Embryonic facial prominence (tissue), 1 donor: ENCODE data around the gene AHI1.

Experiments
- DNase-seq: peaks from one replicate; pipeline ENCODE4 v3.0.0-alpha.2; 2016; ENCODE audit errors: extremely low spot score

The AHI1 gene

DNA sequence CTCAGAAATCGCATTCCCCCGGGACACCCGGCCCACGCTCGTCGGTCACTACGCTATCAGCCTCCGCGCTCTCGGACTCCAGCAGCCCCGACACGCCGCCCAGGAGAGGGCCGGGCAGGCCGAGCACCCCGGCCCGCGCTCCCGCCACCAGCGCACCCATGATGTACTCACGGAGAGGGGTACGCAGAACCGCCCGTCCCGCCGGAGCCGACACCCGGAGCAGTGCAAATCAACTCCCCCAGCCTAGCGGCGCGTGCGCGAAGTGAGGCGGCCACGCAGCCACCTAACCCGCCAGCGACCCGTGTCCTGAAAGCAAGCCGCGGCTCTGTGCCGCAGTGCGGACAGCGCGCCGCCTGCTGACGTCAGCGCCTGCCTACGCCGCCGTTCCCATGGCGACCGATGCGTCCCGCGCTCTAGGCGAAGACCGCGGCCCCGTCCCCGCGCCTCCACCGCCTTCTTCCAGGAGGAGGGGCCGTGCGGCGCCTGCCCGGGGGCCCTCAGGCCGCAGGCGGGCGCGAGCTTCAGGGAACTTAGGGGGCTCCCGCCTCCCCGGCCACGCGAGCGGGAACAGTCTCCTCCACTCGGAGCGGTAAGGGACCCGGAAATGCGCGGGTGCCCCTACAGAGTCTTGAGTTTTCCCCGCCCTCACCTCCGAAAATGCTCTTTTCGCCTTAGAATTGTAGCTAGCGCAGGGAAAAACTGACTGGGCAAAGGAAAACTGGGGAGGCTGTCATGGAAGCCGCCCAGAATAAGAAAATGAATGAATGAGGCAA, at the start of gene AHI1:
Gene AHI1 (minus strand): TSS at position 329 of the 773 bp plus-strand sequence. CDS start 5,503 bp downstream, outside the sequence.
- peak; percentile 86 for DNase-seq

DNA sequence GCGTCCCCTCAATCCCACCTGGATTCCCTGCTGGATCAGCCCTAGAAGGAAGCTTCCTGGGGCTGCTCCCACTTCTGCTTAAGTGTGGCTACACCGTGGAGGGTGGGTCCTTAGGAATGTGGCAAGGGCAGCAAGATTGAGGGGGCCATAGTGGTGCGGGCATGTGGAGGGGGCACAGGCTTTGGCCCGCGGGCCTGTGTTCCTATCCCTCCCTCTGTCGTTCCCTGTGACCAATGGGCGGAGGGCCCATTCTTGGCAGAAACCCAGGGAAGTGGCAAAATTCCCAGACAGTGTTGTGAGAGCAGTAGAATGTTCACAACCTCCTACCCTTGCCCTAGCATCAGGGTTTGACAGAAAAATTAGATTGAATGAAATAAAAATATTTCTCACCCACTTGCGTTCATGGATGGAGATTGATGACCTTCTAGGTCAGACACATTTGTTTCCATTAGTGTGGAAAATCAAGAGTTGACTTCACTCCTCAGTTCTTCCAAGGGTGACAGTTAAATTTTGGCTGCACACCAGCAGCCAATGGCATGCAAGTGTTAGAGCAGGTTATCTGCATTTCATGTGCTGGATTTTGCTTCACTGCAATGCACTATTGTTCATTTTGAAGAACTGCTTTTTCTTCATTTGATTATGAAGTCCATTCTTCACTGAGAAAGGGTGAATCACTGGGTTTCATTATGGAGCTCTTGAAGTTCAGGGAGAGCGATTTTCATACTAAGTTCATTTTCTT, 49.3 kb upstream of the AHI1 start:
- DNase-seq, result no peak

DNA sequence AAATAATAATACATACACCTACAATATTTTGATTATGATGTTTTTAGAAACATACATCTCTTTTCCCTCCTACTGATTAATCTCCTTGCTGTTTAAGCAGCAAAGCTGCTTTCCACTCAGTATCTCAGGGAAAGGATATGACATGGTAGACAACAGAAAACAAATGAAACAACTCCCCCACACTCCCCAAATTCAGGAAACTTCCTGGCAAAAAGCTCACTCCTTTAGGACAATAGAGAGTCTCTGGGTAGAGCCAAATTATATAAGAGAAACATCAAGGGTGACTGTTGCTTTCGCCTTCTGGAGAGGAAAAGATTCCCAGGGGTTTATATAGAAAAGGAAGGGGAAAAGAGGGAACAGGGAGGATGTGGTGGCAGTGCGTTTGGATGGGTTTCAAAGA, 48.7 kb upstream of the AHI1 start:
- DNase-seq, result no peak

DNA sequence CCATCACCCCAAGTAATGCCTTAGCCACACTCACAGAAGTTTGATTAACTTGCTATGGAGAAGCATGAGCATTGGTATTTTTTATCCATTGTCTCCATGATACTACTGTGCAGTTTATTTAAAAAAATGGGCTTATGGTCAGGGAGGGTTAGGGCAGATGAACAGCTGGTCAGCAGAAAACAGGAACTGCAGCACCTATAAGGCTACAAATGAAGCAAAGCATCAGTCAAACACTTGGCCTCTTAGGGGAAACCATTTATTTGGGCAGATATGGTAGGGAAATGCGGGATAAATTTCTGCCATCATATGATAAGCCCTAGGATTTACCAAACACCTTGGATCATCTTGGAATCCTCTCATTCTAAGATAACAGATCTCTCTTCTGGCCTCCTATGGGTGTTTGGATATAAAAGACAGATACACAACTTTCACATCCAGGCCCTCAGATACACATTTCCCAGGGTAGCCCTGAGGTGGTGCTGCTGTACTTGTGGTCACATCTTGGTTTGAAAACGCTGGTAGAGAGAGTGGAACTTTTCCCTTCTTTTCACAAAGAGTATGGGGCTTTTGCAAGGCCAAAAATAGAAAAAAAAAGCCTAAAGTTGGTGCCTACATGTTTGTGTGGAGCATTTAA, 42.8 kb upstream of the AHI1 start:
- DNase-seq, result no peak

DNA sequence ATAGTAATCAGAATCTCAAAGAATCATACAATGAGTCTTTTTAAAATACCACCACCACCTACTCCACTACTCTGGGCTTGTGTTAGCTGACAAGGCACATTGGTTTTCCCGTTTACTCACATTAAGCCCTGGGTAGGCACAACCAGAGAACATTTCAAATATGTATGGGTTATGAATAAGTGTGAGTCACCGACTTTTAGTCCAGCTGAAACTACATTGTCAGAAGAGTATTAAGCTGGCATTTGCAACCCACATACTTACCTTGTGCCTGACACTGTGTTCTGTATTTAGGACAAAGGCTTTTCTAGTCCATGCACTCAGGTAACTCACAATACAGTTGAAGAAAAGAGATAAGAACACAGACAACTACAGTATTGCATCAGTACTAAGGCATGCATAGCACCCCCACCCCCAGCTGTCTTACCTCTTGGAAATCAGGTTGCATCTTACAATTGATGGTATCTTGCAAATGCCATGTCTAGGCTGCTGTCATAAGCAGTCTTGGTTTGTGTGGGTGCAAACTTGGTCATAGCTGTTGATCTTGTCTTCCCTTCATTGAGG, 40.3 kb upstream of the AHI1 start:
- no peak for DNase-seq

DNA sequence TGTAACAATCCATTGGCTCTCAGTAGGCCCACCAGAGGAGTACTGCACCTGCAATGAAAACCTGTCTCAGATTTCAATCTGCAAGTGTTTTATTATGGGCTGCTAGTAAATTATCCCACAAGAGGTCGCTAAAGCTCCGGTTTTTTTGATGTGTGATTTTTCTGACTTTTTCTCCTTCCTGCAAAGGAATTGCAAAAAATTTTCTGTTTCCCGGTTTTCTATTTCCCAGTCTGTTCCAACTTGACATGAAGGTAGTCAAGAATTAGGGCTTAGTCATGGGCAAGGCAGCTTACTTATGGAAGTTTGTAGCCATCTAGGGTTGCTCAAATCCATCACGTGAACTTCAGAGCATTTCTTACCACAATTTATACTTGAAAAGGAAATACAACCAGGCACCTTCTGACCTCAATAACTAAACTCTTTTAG, 38.5 kb upstream of the AHI1 start:
- DNase-seq, result peak; percentile 59

DNA sequence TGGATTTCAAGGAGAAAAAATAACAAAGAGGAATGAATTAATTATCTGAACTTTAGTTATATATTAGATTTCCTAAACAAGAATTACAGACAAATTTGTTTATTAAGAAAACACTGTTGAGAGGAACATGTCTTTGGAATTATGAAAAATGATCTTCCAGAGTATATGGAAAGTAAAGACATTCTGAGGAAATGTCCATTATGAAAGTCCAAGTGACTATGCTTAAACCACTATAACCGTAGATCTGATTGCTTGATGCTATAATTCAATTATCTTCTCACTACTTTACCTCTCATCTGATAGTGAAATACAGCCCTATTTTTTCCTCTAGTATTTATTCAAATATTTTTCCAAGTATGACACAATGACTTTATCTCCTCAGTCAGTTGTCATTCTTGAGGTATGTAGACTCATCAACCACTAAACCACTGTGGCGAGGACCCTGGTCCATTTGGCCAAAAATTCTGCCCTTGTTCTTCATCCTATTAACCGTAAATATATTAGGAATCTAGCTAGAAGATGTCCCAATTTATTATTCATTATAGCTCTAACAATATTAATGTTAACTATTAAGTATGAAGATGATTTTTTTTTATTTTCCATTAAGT, 37.3 kb upstream of the AHI1 start:
- no peak for DNase-seq

DNA sequence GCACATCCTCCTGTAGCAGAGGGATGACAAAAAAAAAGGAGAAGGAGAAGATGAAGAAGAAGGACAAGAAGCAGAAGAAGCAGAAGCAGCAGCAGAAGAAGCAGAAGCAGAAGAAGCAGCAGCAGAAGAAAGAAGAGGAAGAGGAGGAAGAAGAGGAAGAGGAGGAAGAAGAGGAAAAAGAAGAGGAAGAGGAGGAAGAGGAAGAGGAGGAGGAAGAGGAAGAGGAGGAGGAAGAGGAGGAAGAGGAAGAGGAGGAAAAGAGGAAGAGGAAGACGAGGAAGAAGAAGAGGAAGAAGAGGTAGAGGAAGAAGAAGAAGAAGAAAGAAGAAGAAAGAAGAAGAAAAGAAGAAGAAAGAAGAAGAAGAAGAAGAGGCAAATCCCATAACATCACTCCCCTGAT, 35.0 kb upstream of the AHI1 start:
- no peak for DNase-seq

DNA sequence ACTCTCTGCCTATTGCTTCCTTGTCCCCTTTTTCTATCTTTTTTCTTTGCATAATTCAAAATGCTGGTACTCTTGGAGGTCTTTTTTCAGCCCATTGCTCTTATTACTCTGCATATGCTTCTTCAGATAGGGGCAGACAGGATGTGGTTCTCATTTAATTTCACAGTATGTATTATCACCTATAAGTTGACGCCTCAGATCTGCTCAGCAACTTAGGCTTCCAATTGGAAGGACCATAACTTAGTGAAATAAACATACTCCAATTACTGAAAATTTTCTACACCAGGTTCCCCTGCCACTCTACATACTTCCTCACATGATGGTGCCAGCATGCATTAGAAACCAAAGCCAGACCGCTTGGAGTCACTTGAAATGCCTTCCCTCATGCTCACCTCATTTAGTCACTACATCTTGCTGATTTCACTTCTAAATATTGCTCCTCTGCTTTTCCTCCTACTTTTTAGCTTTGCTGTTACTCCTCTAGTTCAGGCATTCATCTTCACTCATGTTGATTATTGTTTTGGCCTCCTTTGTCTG, 34.5 kb upstream of the AHI1 start:
- DNase-seq, result no peak

DNA sequence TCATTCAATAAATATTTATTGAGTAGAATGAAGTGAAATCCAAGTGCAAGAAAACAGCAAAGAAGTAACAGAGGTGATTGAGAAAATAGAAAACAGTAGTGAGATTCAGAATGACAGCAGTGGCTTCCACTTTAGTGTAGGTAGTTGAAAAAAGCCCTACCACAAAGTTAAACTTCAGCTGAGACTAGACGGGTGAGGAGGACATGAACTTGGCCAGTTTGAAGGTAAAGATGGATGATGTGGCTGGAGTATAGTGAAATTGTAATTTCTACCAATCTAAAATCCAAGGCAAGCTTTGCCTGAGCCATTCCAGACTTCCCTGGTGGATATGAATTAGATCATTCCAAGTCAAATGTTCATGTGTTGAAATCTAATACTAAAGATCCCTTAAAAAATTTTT, 32.6 kb upstream of the AHI1 start:
- no peak for DNase-seq

DNA sequence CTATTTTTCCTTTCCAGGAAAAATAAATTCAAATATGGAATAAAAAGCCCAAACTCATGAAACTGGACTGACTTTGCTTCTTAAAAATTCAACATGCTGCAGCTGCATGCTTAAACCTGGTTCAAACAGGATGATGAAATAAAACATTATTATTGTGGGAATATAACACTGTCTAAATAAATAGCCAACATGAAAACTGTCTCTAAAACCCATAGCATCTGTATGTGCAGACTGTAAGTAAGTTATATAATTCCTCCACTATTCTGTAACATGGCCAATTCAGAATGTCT, 30.4 kb upstream of the AHI1 start:
- DNase-seq, result no peak

DNA sequence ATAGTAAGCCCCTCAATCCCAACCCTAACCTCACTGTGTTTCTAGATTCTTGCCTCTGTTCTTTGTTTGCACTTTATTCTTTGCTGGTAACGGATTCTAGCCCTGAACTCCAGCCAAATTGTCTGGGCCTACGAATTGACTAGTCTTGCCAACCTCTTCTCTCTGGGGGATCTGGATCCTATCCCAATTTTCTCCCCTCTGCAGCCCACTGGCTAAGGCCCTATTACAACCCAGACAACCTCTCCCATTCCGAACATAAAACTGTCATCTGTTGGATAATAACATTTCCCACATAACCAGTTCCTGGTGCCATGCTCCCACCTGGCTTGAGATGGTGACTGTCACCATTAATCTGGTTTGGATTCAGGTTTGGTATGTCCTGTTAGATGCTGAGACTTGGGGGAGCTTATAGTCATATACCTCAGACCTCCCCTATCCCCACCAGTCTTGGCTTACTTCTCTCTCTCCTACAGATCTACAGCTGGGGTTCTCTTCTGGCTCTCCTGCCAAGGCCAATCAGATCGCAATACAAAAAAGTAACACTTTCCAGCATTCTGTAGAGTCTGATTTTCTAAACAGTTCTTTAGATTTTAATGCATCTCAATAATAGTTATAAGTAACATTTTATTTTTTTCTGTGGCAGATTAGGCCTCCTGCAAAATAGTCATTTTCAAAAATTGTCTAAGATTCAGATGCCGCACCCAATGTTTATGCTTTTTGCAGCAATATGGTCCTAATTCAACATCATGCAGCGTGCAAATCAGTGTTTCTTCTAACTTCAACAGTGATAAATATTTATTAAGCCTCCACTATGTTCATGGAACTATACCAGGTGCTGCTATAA, 29.8 kb upstream of the AHI1 start:
- no peak for DNase-seq

DNA sequence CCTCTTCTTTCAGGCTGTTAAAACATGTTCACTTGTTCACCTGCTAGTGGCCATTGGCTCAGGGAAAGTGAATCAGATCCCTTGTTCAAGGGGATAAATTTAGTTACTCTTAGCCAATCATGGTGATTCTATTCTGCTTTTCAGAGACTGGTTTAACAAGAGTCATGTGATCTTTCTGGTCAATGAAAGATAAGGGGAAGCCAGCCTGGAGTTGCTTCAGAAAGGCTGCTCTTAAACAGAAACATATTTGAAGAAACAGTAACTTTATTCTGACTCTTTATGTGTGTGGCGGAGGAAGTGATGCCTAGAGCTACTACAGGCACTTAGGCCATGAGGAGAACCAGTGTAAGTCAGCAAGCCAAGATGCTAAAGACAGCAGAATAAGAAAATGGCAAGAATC, 28.1 kb upstream of the AHI1 start:
- no peak for DNase-seq

DNA sequence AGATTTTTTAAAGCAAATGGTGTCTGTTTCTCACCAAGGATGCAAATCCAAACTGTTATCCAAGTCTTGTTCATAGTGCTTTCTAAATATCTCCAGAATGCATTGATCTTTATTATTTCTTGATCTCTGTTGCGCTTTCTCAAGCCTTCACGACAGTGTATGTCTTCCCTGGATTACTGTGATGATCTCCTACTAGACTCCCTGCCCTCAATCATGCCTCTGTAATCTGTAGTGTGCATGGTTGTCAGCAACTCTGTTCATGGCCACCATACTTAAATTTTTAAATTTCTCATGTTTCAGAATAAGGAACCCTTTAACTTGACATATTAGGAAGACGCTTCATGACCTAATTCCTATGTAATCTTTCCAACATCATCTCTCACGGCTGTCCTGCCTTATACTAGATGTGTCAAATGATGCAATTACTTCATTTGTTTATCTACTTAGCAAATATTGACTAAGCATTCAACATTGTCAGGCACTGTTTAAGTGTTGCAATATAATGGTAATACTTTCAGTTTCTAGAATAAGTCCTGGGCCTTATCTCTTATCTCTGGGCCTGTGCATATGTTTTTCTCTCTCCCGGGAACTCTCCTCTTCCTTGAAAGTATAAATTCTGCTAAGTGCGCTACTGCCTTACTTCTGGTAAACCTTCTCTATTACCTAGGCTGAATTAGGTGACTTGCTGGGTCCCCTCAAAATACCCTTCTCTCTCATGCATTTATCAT, 25.6 kb upstream of the AHI1 start:
- DNase-seq, result no peak

DNA sequence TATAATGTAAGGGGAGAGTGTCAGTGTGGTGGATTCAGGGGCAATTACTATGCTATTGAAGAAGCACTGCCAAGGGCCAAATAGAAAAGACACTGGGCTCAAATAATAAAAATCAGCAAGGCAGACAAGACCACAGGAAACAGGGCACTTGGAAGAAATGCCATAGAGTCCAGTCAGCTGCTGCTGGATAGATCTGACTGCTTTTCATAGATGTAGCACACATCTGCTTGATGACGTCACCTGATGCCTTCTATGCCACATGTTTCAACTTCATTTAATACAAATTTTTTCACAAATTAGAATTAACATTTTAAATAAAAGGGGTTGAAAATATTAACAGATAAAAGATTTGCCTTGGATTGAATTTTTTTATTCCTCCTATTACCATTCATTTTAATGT, 23.9 kb upstream of the AHI1 start:
- no peak for DNase-seq

DNA sequence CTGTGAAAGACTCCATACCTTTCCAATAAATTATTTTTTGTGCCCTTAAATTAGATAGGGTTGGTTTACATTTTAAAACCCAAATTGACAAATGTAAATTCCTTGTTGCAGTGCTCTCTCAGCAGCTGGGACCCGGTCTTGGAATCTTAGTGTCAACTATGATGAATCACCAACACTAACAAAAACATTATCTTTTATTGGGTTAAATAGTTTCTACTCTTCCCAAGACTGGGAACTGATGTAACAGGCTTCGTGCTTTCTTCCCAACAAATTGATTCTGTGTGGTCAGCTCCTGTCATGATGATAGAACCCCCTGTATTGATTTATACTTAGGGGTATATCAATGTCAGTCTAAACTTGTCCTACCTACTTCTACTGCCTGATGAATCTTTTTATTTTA, 23.2 kb upstream of the AHI1 start:
- DNase-seq, result no peak

DNA sequence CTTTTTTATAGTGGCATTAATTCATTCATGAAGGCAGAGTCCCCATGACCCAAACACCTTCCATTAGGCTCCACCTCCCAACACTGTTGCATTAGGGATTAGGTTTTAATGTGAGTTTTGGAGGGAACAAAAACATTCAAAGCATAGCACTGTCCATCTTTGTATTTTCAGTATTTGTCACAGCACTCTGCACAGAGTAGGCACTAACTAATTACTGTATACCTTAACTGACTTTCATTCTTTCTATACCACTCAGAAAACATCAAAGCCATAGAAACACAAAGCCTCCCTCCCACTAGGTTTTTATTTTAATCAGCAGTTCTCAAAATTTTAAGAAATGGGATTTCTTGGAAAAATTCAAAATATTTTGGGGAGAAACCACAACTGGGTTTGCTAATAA, 21.8 kb upstream of the AHI1 start:
- DNase-seq, result no peak

DNA sequence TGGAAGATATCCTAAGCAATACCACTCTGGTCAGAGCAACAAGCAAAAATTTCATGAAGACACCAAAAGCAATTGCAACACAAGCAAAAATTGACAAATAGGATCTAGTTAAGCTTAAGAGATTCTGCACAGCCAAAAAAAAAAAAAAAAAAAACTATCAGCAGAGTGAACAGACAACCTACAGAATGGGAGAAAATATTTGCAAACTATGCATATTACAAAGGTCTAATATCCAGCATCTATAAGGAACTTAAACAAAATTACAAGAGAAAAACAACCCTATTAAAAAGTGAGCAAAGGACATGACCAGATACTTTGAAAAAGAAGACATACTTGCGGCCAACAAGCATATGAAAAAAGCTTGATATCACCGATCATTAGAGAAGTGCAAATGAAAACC, 20.0 kb upstream of the AHI1 start:
- no peak for DNase-seq

DNA sequence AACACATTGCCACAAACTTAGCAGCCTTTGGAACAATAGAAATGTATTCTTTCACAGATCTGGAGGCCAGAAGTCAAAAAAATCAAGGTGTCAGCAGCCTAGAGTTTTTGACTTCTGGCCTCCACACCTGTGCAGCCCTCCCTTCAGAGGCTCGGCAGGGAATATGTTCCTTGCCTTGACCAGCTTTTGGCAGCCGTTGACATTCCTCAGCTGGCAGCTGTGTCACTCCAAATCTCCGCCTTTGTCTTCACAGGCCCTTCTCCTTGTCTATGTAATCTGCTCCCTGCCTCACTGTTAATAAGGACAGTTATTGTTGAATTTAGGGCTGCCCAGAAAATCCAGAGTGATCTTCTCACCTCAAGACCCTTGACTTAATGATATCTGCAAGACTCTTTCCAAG, 17.2 kb upstream of the AHI1 start:
- DNase-seq, result no peak

DNA sequence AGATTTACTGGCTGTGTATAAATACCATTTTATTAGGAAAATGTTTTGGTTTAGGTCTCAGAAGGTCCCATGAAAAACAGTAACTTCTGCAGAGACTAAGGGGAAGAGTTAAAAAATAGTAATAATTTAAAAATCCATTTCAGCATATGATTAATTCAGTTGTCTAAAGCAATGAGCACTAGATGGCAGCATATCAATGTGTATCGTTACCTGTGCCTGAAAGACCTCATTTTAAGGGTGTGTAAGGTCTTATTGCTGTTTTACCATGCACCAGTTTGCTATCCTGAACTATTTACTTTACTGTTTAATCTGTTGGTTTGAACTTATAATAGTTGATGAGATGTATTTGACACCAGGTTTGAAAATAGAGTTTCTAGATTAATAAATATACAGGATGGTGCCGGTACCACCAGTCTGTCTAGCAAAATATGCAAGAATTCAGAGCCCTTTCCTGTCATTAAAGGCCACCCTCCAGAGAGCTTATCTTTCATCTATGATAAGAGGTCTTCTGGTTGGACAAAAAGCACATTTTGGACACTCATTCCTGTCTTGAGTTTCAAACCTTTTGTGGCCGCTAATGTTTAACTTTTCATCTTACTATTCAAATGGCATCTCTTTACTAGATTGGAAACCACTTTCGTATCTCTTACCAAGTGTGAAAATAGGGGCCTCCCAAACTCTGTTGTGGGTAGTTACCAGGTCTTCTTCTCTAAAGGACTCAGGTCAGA, 8.9 kb upstream of the AHI1 start:
- peak; percentile 36 for DNase-seq
